K562 (cell line): ENCODE measurements around the gene CUX1. TPM values are rescaled to one million over a fixed set of nuclear protein-coding genes. Genes with fewer than 3 reads are reported as not detected.

Experiments
- ATAC-seq: fragments of 200-7000 bp; cut with Tn5 transposase; 3 replicates; pipeline ENCODE4 v1.9.1; 2020; ENCODE audit warnings: moderate library complexity
- BruUV-seq: library from RNA; stranded (reverse); fragments of 400-500 nt; replicated peaks from 2 replicates; lab custom pipeline; 2021; lab: Mats Ljungman, UMichigan
- CTCF ChIA-PET: fragments of 300-600 bp; formaldehyde crosslinking; extraction: SDS; loops from one replicate; lab custom pipeline; 2021; ENCODE audit warnings: low intra/inter-chr PET ratio; lab: Yijun Ruan, JAX
- POLR2A ChIA-PET: fragments of 300-600, 350-650 bp; sonication (Branson Sonifier 250); formaldehyde crosslinking; extraction: SDS; loops from one replicate; lab custom pipeline; 2021; ENCODE audit warnings: antibody characterized with exemption, inconsistent platforms; lab: Yijun Ruan, JAX
- DNase-seq, 4 experiments: peaks; one replicate each; pipeline versions ENCODE4 v3.0.0 to v3.0.0-alpha.2; 2011 to 2018; ENCODE audit warnings: low spot score in 3 of 4, mixed read lengths in 3 of 4; ENCODE audit errors: extremely low read depth in 1 of 4
- FAIRE-seq: peaks from 2 replicates; lab custom pipeline; 2011; peaks lifted over from hg19 to GRCh38; lab: Jason Lieb, UNC
- H2AFZ ChIP-seq: 2 replicates; pipeline ENCODE4 v1.6.0; 2011; ENCODE audit warnings: low read depth, low read length, control low read depth, inconsistent platforms
- H3K27ac ChIP-seq: fragments of 200-600 bp; 3 replicates; pipeline ENCODE4 v1.8.0; 2011; ENCODE audit warnings: low read depth, mild to moderate bottlenecking, control low read depth, inconsistent platforms, low read length, moderate library complexity, mixed read lengths; ENCODE audit errors: extremely low read depth
- H3K27me3 ChIP-seq, 2 experiments: fragments of 300-600 bp in 1 of 2; 2 replicates in 1 of 2; 3 replicates in 1 of 2; pipeline versions ENCODE4 v1.6.0 to v1.8.0; 2011; ENCODE audit warnings: inconsistent platforms in 2 of 2, low read length in 2 of 2, mild to moderate bottlenecking in 1 of 2, mixed read lengths in 1 of 2, moderate library complexity in 1 of 2; ENCODE audit not compliant: control insufficient read depth in 2 of 2, insufficient read depth in 2 of 2
- H3K36me3 ChIP-seq: fragments of 300-600 bp; 3 replicates; pipeline ENCODE4 v1.8.0; 2011; ENCODE audit warnings: mild to moderate bottlenecking, low read length, inconsistent platforms; ENCODE audit not compliant: control insufficient read depth, insufficient read depth
- H3K4me1 ChIP-seq, 2 experiments: fragments of 200-600 bp in 1 of 2; replicated peaks in 1 of 2; 2 replicates in 1 of 2; 3 replicates in 1 of 2; pipeline versions ENCODE4 v1.5.1 to v1.8.0; 2011; ENCODE audit warnings: inconsistent platforms in 2 of 2, low read length in 2 of 2, mild to moderate bottlenecking in 1 of 2, mixed read lengths in 1 of 2, moderate library complexity in 1 of 2; ENCODE audit not compliant: control insufficient read depth in 2 of 2, insufficient read depth in 2 of 2
- H3K4me2 ChIP-seq: 2 replicates; pipeline ENCODE4 v1.6.1; 2011; ENCODE audit warnings: low read length, control low read depth, inconsistent platforms, mixed read lengths; ENCODE audit not compliant: insufficient read depth
- H3K4me3 ChIP-seq: fragments of 200-600 bp; sonication (generic), shearing (Covaris generic); 2 replicates; pipeline ENCODE4 v1.5.1; 2016; ENCODE audit warnings: control low read depth, inconsistent platforms
- H3K79me2 ChIP-seq: fragments of 200-600 bp; 3 replicates; pipeline ENCODE4 v1.8.0; 2011; ENCODE audit warnings: low read length, inconsistent platforms; ENCODE audit not compliant: control insufficient read depth, insufficient read depth
- H3K9ac ChIP-seq, 2 experiments: 2 replicates each; pipeline versions ENCODE4 v1.6.0 to v1.6.1; 2011; ENCODE audit warnings: low read depth in 2 of 2, low read length in 2 of 2, control low read depth in 1 of 2, inconsistent platforms in 1 of 2, mild to moderate bottlenecking in 1 of 2, mixed read lengths in 1 of 2; ENCODE audit not compliant: insufficient read depth in 1 of 2
- H3K9me1 ChIP-seq: one replicate; pipeline ENCODE4 v1.6.0; 2011; ENCODE audit warnings: inconsistent platforms, mild to moderate bottlenecking, low read length, moderate library complexity; ENCODE audit not compliant: control insufficient read depth, insufficient read depth
- H3K9me3 ChIP-seq: replicated peaks from 2 replicates; pipeline ENCODE4 v1.5.1; 2011; ENCODE audit warnings: low read depth, low read length, inconsistent platforms; ENCODE audit not compliant: control insufficient read depth, insufficient read depth
- H4K20me1 ChIP-seq: replicated peaks from 2 replicates; pipeline ENCODE4 v1.6.1; 2011; ENCODE audit warnings: low read length, inconsistent platforms, mixed read lengths; ENCODE audit not compliant: control insufficient read depth, insufficient read depth
- FOS ChIP-seq: IDR thresholded peaks from 3 replicates; pipeline ENCODE4 v1.6.1; 2011; ENCODE audit not compliant: insufficient read length; ENCODE audit errors: extremely low read depth
- JUN ChIP-seq, 2 experiments: sonication (generic) in 1 of 2; formaldehyde crosslinking in 1 of 2; IDR thresholded peaks; 2 replicates each; pipeline versions ENCODE4 v1.6.1 to v1.8.0; 2012 to 2022; ENCODE audit warnings: borderline replicate concordance in 2 of 2, mild to moderate bottlenecking in 2 of 2, improper control_type of control experiment in 1 of 2, low read depth in 1 of 2, low read length in 1 of 2, missing genetic modification reagents in 1 of 2
- MEF2A ChIP-seq: IDR thresholded peaks from 2 replicates; pipeline ENCODE4 v1.6.1; 2011; ENCODE audit warnings: low read depth, mild to moderate bottlenecking, low read length, moderate library complexity; ENCODE audit not compliant: control insufficient read depth
- MYBL2 ChIP-seq, 2 experiments: fragments of 450-650 bp in 1 of 2; sonication (generic) in 1 of 2; formaldehyde crosslinking in 1 of 2; IDR thresholded peaks; 2 replicates each; pipeline versions ENCODE4 v1.6.1 to v1.8.1; 2017 to 2022; ENCODE audit warnings: borderline replicate concordance in 1 of 2, inconsistent platforms in 1 of 2, low read depth in 1 of 2, mild to moderate bottlenecking in 1 of 2, missing genetic modification reagents in 1 of 2, moderate library complexity in 1 of 2
- RBBP5 ChIP-seq: fragments of 200-600 bp; sonication (generic); IDR thresholded peaks from 2 replicates; pipeline ENCODE4 v1.6.1; 2012; ENCODE audit warnings: borderline replicate concordance, mild to moderate bottlenecking, low read length, control low read depth, inconsistent platforms; ENCODE audit not compliant: insufficient read depth, poor library complexity, severe bottlenecking
- RBM34 ChIP-seq: fragments of 200-400 bp; formaldehyde crosslinking; IDR thresholded peaks from 2 replicates; pipeline ENCODE4 v1.6.1; 2018; ENCODE audit warnings: low read length, borderline replicate concordance; ENCODE audit not compliant: insufficient read depth
- RCOR1 ChIP-seq, 2 experiments: IDR thresholded peaks; 2 replicates each; pipeline ENCODE4 v1.6.1; 2012; ENCODE audit warnings: low read depth in 2 of 2, low read length in 2 of 2, borderline replicate concordance in 1 of 2, improper control_type of control experiment in 1 of 2
- SRF ChIP-seq, 2 experiments: fragments of 250-450, 450-650 bp in 1 of 2; sonication (Bioruptor Pico) in 1 of 2; sonication (generic) in 1 of 2; formaldehyde crosslinking; IDR thresholded peaks; 2 replicates each; pipeline versions ENCODE4 v1.5.0 to v1.5.1; 2020 to 2022; ENCODE audit warnings: mild to moderate bottlenecking in 1 of 2, missing genetic modification reagents in 1 of 2
- TAF7 ChIP-seq: fragments of 450-650 bp; IDR thresholded peaks from 2 replicates; pipeline ENCODE4 v1.6.1; 2016; ENCODE audit warnings: missing genetic modification characterization, missing compliant biosample characterization
- XRCC4 ChIP-seq: IDR thresholded peaks from one replicate; pipeline ENCODE4 v1.6.1; 2011; ENCODE audit not compliant: insufficient read depth, insufficient read length; ENCODE audit errors: extremely low read depth
- ZNF174 ChIP-seq: fragments of 250-450 bp; sonication (Bioruptor Pico); IDR thresholded peaks from 2 replicates; pipeline ENCODE4 v1.4.0; 2020; ENCODE audit warnings: mild to moderate bottlenecking
- ZNF24 ChIP-seq: fragments of 450-650 bp; IDR thresholded peaks from 2 replicates; pipeline ENCODE4 v1.6.1; 2016
- WGBS: fragments of 100-300 bp; shearing (Covaris generic); methylation state at CpG from one replicate; pipeline ENCODE4 v1.1.6; 2016; ENCODE audit warnings: low coverage, mixed read lengths; ENCODE audit not compliant: insufficient coverage; ENCODE audit errors: missing lambda C conversion rate; 5-methylcytosine and 5-hydroxymethylcytosine counted together
- in situ Hi-C: fragments of 300-500 bp; cut with MboI; formaldehyde crosslinking; loops from 4 replicates; pipeline ENCODE4 v1.15.0; 2018; ENCODE audit warnings: inconsistent platforms, mixed read lengths
- intact Hi-C: fragments of 100-400 bp; cut with micrococcal nuclease; formaldehyde crosslinking; loops from 2 replicates; pipeline ENCODE4 v1.14.2; 2022
- polyA plus RNA-seq, 8 experiments: library from polyadenylated mRNA; depleted of rRNA in 4 of 8; stranded (reverse) in 5 of 8; unstranded in 3 of 8; fragments of >200 nt; fragmentation: Nextera tagmentation in 2 of 8; fragmentation: Illumina TruSeq in 1 of 8; extraction: Ambion mirVana in 2 of 8; extraction: Trizol in 1 of 8; gene quantifications; 2 replicates each; pipeline versions ENCODE4 v1.2.1 to v1.2.3, GENCODE V29; 2011 to 2014; ENCODE audit warnings: inconsistent platforms in 1 of 8, missing spikeins in 1 of 8
- total RNA-seq, 7 experiments: library from RNA; depleted of rRNA in 6 of 7; stranded (reverse); fragments of >200 nt in 6 of 7; fragmentation: Illumina TruSeq in 2 of 7; extraction: Trizol in 2 of 7; gene quantifications; 2 replicates each; pipeline versions ENCODE4 v1.2.1 to v1.2.3, GENCODE V29; 2011 to 2021; ENCODE audit warnings: low replicate concordance in 1 of 7
- TF ChIP-seq, protein P1 (sequence below): fragments of 200-800 bp; sonication (Bioruptor generic); IDR thresholded peaks from 2 replicates; pipeline ENCODE4 v1.6.1; 2016; ENCODE audit warnings: missing genetic modification characterization, missing compliant biosample characterization
- TF ChIP-seq, protein P2 (sequence below): fragments of 450-650 bp; IDR thresholded peaks from 2 replicates; pipeline ENCODE4 v1.6.1; 2017; ENCODE audit warnings: mild to moderate bottlenecking, moderate library complexity

CUX1 gene
- total and polyA plus RNA-seq, 9 of the 15 experiments (the other 6 are each of a cell fraction or from before 2014, with no cell fraction given): 3.6 to 55.3 (median 25.2) TPM

DNA sequence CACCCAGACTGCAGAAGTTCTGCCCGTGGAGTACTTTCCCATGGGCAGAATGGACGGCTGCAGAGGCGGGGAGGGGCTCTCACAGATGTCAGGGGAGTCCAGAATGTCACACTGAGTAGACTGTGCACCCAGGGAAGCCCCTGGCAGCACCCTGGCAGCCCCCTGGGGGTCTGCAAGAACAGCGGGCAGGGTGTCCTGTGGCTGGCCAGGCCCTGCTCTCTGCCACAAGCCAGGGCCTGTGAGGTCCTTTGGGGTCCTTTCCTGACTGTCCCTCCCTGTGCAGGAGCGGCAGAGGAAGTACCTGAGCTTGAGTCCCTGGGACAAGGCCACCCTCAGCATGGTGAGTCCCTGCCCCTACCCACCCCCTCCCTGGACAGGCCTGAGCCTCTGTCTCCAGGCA lies 463.1 kb downstream of the CUX1 start:
- POLR2A ChIA-PET: interaction anchor here (1.4 kb wide), 1 partner anchor 11 kb away, joined by 4 read pairs; no protein-coding TSS in a partner anchor
- no peaks in the 10 kb centered on the region for H3K36me3 ChIP-seq
- TF ChIP-seq, protein P1, sequence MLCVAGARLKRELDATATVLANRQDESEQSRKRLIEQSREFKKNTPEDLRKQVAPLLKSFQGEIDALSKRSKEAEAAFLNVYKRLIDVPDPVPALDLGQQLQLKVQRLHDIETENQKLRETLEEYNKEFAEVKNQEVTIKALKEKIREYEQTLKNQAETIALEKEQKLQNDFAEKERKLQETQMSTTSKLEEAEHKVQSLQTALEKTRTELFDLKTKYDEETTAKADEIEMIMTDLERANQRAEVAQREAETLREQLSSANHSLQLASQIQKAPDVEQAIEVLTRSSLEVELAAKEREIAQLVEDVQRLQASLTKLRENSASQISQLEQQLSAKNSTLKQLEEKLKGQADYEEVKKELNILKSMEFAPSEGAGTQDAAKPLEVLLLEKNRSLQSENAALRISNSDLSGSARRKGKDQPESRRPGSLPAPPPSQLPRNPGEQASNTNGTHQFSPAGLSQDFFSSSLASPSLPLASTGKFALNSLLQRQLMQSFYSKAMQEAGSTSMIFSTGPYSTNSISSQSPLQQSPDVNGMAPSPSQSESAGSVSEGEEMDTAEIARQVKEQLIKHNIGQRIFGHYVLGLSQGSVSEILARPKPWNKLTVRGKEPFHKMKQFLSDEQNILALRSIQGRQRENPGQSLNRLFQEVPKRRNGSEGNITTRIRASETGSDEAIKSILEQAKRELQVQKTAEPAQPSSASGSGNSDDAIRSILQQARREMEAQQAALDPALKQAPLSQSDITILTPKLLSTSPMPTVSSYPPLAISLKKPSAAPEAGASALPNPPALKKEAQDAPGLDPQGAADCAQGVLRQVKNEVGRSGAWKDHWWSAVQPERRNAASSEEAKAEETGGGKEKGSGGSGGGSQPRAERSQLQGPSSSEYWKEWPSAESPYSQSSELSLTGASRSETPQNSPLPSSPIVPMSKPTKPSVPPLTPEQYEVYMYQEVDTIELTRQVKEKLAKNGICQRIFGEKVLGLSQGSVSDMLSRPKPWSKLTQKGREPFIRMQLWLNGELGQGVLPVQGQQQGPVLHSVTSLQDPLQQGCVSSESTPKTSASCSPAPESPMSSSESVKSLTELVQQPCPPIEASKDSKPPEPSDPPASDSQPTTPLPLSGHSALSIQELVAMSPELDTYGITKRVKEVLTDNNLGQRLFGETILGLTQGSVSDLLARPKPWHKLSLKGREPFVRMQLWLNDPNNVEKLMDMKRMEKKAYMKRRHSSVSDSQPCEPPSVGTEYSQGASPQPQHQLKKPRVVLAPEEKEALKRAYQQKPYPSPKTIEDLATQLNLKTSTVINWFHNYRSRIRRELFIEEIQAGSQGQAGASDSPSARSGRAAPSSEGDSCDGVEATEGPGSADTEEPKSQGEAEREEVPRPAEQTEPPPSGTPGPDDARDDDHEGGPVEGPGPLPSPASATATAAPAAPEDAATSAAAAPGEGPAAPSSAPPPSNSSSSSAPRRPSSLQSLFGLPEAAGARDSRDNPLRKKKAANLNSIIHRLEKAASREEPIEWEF (CRISPR knock-in tag): no peak
- TF ChIP-seq JUN (IDR thresholded peaks at IDR 0.05; ENCODE audit: borderline replicate concordance, low read depth, low read length) (no peak), JUN (CRISPR knock-in tag; IDR thresholded peaks at IDR 0.05; ENCODE audit: borderline replicate concordance) (no peak), RCOR1 (IDR thresholded peaks at IDR 0.05; ENCODE audit: borderline replicate concordance in 1 of 2, low read depth in 2 of 2, low read length in 2 of 2) (no peak), SRF (CRISPR knock-in tag; IDR thresholded peaks at IDR 0.05) (no peak), XRCC4 (no peak), RBM34 (no peak), ZNF174 (CRISPR knock-in tag) (no peak), ZNF24 (no peak), MEF2A (no peak), MYBL2 (IDR thresholded peaks at IDR 0.05; ENCODE audit: low read depth) (no peak), MYBL2 (CRISPR knock-in tag; IDR thresholded peaks at IDR 0.05; ENCODE audit: borderline replicate concordance) (no peak), TAF7 (tag) (no peak), FOS (no peak), RBBP5 (no peak)
- TF ChIP-seq, protein P2, sequence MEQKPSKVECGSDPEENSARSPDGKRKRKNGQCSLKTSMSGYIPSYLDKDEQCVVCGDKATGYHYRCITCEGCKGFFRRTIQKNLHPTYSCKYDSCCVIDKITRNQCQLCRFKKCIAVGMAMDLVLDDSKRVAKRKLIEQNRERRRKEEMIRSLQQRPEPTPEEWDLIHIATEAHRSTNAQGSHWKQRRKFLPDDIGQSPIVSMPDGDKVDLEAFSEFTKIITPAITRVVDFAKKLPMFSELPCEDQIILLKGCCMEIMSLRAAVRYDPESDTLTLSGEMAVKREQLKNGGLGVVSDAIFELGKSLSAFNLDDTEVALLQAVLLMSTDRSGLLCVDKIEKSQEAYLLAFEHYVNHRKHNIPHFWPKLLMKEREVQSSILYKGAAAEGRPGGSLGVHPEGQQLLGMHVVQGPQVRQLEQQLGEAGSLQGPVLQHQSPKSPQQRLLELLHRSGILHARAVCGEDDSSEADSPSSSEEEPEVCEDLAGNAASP: no peak

More for the DNA sequence above, 463.1 kb downstream of the CUX1 start:
- H3K9me3 ChIP-seq: no peaks in the 10 kb centered on the region
- H3K9me1 ChIP-seq: no peaks in the 10 kb centered on the region
- H3K27ac ChIP-seq: no peak overlapping the region
- H3K4me3 ChIP-seq: no peak overlapping the region
- in situ Hi-C loops: loop anchor here (5.0 kb wide), 1 partner anchor 112 kb away; no protein-coding TSS in a partner anchor
- ATAC-seq: no peak
- no peak overlapping the region for H3K4me2 ChIP-seq
- WGBS: 28% methylated on average over 5 of the region's 5 CpGs
- H3K9ac ChIP-seq: peak overlapping the region in 1 of 2 experiments; percentile 46; a peak in 1 of 4 replicates
- H2AFZ ChIP-seq: no peak overlapping the region
- no peaks in the 10 kb centered on the region for H3K79me2 ChIP-seq
- no peak for FAIRE-seq
- H4K20me1 ChIP-seq: peaks cover 8% of the 10 kb centered on the region; the same call in 1 of the 2 replicates
- intact Hi-C loops: no loop called here
- CTCF ChIA-PET: interaction anchor here (0.7 to 1.3 kb wide), 3 partner anchors 110 to 553 kb away, joined by 5 to 11 read pairs (median 7); partner anchors contain the start of gene PRKRIP1
- H3K4me1 ChIP-seq: peaks cover 9 to 43% of the 10 kb centered on the region in 2 experiments; a peak in 4 of 5 replicates
- no TSS peak for BruUV-seq
- no peak for DNase-seq
- H3K27me3 ChIP-seq: peaks cover 11 to 16% of the 10 kb centered on the region in 2 experiments; a peak in 4 of 5 replicates
